HG03175 (cell line): Measurements from ENCODE around the gene RASA3.
"Not testable (repeated sequence)": the region's sequence is repeated elsewhere in the genome, so short reads cannot be mapped to it uniquely, and the experiment has no call there.

ENCODE experiments used
- ATAC-seq: cut with Tn5 transposase; IDR thresholded peaks from one replicate; pipeline ENCODE4 v1.9.1; 2021; ENCODE audit warnings: mild to moderate bottlenecking, moderate library complexity; ENCODE audit not compliant: unreplicated experiment

The RASA3 gene

GRCh38 chr13:113996081-113996911 is 136.1 kb downstream of the RASA3 start:
- ATAC-seq, result no peak

GRCh38 chr13:113995051-113995601 is 137.3 kb downstream of the RASA3 start:
- no peak for ATAC-seq

GRCh38 chr13:113992276-113993005 is 140.0 kb downstream of the RASA3 start:
- no peak for ATAC-seq

GRCh38 chr13:113991676-113992179 is 140.7 kb downstream of the RASA3 start:
- no peak for ATAC-seq

GRCh38 chr13:113991191-113991669 is 141.2 kb downstream of the RASA3 start:
- ATAC-seq, result no peak

GRCh38 chr13:113990321-113990837 is 142.0 kb downstream of the RASA3 start:
- no peak for ATAC-seq

- no peak for ATAC-seq
Observed at GRCh38 chr13:113989585-113990300, 142.7 kb downstream of the RASA3 start.

GRCh38 chr13:113988859-113989258 is 143.6 kb downstream of the RASA3 start:
- ATAC-seq, result not testable (repeated sequence)

GRCh38 chr13:113982296-113982661 is 150.1 kb downstream of the RASA3 start:
- ATAC-seq, result no peak

- ATAC-seq, result no peak
Observed at GRCh38 chr13:113981611-113982295, 150.7 kb downstream of the RASA3 start.

GRCh38 chr13:113981194-113981605 is 151.2 kb downstream of the RASA3 start:
- ATAC-seq, result no peak

GRCh38 chr13:113980489-113981064 is 151.8 kb downstream of the RASA3 start:
- ATAC-seq, result no peak

GRCh38 chr13:113979791-113980471 is 152.5 kb downstream of the RASA3 start:
- ATAC-seq, result no peak

GRCh38 chr13:113978741-113979481 is 153.5 kb downstream of the RASA3 start:
- no peak for ATAC-seq

- no peak for ATAC-seq
Observed at GRCh38 chr13:113977976-113978375, 154.4 kb downstream of the RASA3 start.

- no peak for ATAC-seq
Observed at GRCh38 chr13:113976711-113977684, 155.4 kb downstream of the RASA3 start.

- ATAC-seq, result no peak
Observed at GRCh38 chr13:113975416-113975815, 157.0 kb downstream of the RASA3 start.
